ENCODE results near the gene GLT8D1. TPM values are rescaled to one million over a fixed set of nuclear protein-coding genes. Genes with fewer than 3 reads are reported as not detected.

Gene GLT8D1
- total and polyA plus RNA-seq, 2 of the 4 experiments (the other 2 are of a cell fraction): 87.8 to 124 TPM

- Histone ChIP-seq H3K9ac (ENCODE audit: low read depth, low read length) (no peak overlapping the region), H2BK5ac (ENCODE audit: low read depth, low read length, poor library complexity, severe bottlenecking) (no peak overlapping the region), H4K91ac (ENCODE audit: insufficient read depth, low read depth, low read length) (no peak overlapping the region), H2AK5ac (ENCODE audit: low read depth, low read length) (no peak overlapping the region), H3K18ac (ENCODE audit: low read depth, low read length) (no peak overlapping the region), H4K20me1 (ENCODE audit: insufficient read depth, low read length) (peaks cover 18% of the 10 kb centered on the region), H3K27ac (ENCODE audit: insufficient read depth, low read length) (no peak overlapping the region), H3K4me3 (ENCODE audit: insufficient read depth, low read depth, low read length) (no peak overlapping the region), H2BK120ac (ENCODE audit: low read depth, low read length) (no peak overlapping the region), H3K9me3 (ENCODE audit: control insufficient read depth, insufficient read depth, low read length) (no peaks in the 10 kb centered on the region), H3K79me1 (ENCODE audit: low read depth in 1 of 2, low read length in 2 of 2) (peaks cover 45 to 64% of the 10 kb centered on the region in 2 experiments), H4K5ac (ENCODE audit: low read depth, low read length) (no peak overlapping the region), H3K36me3 (ENCODE audit: control insufficient read depth, insufficient read depth, low read length) (peaks cover 73% of the 10 kb centered on the region), H3K23ac (ENCODE audit: low read depth, low read length) (no peak overlapping the region), H3K14ac (replicated peaks; ENCODE audit: low read depth, low read length) (no peak overlapping the region), H3K27me3 (ENCODE audit: control insufficient read depth, insufficient read depth, low read length) (no peaks in the 10 kb centered on the region), H2AK9ac (replicated peaks; ENCODE audit: low read depth, low read length, poor library complexity) (no peak overlapping the region), H3K56ac (ENCODE audit: extremely low read depth, insufficient read depth, low read length) (no peak overlapping the region), H4K8ac (ENCODE audit: low read depth in 2 of 2, low read length in 2 of 2) (no peak overlapping the region), H3K9me1 (ENCODE audit: insufficient read depth, low read length) (peaks cover 3% of the 10 kb centered on the region; the same call in 1 of the 2 replicates), H2BK20ac (ENCODE audit: low read depth, low read length) (no peak overlapping the region), H3K4me1 (ENCODE audit: control insufficient read depth, insufficient read depth, low read length) (no peaks in the 10 kb centered on the region; the same call in 1 of the 2 replicates), H3K4ac (ENCODE audit: low read depth, low read length) (no peak overlapping the region), H2AFZ (replicated peaks; ENCODE audit: low read length, poor library complexity) (no peak overlapping the region), H2BK15ac (ENCODE audit: low read depth, low read length) (no peak overlapping the region), H3K4me2 (ENCODE audit: low read depth, low read length) (no peak overlapping the region)
- no peak for ATAC-seq (ENCODE audit: low read depth)
- intact Hi-C loops (cut with micrococcal nuclease): no loop called here
- no peak for DNase-seq
- TF ChIP-seq, protein P1, sequence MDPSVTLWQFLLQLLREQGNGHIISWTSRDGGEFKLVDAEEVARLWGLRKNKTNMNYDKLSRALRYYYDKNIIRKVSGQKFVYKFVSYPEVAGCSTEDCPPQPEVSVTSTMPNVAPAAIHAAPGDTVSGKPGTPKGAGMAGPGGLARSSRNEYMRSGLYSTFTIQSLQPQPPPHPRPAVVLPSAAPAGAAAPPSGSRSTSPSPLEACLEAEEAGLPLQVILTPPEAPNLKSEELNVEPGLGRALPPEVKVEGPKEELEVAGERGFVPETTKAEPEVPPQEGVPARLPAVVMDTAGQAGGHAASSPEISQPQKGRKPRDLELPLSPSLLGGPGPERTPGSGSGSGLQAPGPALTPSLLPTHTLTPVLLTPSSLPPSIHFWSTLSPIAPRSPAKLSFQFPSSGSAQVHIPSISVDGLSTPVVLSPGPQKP (IDR thresholded peaks at IDR 0.05; ENCODE audit: borderline replicate concordance, low read depth, low read length): no peak
- TF ChIP-seq FOS (IDR thresholded peaks at IDR 0.05; ENCODE audit: low read depth, low read length): no peak
- TF ChIP-seq MXI1 (IDR thresholded peaks at IDR 0.05; ENCODE audit: borderline replicate concordance, low read depth, low read length): no peak
- no peak for TF ChIP-seq MAFK (IDR thresholded peaks at IDR 0.05; ENCODE audit: low read depth, low read length)
- no peak for TF ChIP-seq POLR2A (IDR thresholded peaks at IDR 0.05; ENCODE audit: low read depth, low read length)
- TF ChIP-seq, protein P2, sequence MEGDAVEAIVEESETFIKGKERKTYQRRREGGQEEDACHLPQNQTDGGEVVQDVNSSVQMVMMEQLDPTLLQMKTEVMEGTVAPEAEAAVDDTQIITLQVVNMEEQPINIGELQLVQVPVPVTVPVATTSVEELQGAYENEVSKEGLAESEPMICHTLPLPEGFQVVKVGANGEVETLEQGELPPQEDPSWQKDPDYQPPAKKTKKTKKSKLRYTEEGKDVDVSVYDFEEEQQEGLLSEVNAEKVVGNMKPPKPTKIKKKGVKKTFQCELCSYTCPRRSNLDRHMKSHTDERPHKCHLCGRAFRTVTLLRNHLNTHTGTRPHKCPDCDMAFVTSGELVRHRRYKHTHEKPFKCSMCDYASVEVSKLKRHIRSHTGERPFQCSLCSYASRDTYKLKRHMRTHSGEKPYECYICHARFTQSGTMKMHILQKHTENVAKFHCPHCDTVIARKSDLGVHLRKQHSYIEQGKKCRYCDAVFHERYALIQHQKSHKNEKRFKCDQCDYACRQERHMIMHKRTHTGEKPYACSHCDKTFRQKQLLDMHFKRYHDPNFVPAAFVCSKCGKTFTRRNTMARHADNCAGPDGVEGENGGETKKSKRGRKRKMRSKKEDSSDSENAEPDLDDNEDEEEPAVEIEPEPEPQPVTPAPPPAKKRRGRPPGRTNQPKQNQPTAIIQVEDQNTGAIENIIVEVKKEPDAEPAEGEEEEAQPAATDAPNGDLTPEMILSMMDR (conservative IDR thresholded peaks at IDR 0.05; ENCODE audit: low read depth, low read length): no peak
- no peak for TF ChIP-seq CHD1 (IDR thresholded peaks at IDR 0.05; ENCODE audit: low read depth, low read length)
- POLR2A ChIA-PET (ENCODE audit: unreplicated experiment): no interaction called here
- CTCF ChIA-PET: interaction anchor here (0.5 kb wide), 1 partner anchor 257 kb away, joined by 3 read pairs; no protein-coding TSS in a partner anchor
- no TSS peak for BruUV-seq (replicated peaks)
- in situ Hi-C loops (cut with MboI; ENCODE audit: low sequenced_read_pairs): no loop called here
- dilution Hi-C loops (cut with HindIII; ENCODE audit: low sequenced_read_pairs, unreplicated experiment): no loop called here
These were observed 12.5 kb downstream of the GLT8D1 start for GRCh38 chr3:52693071-52693470.

Measured in IMR-90 (cell line).